ENCODE results near the gene TNFRSF4.

DNA sequence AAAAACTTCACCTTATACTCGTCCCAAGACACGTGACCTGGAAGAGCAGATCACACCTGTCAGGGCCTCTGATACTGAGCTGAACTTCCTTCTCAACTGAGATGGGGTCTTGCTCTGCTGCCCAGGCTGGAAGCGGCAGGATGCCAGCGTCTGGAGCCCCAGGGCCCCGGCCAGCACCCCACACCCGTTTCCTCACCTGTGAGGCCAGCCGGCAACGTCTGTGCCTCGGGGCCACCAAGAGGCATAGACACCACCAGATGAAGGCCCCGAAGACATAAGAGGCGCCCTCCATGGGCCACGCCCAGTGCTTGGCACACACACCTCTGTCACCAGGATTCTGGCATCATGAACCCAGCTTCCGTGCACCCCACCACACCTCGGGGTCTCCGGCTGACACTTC, 9.4 kb upstream of the TNFRSF4 start:
- TF ChIP-seq, protein P1, sequence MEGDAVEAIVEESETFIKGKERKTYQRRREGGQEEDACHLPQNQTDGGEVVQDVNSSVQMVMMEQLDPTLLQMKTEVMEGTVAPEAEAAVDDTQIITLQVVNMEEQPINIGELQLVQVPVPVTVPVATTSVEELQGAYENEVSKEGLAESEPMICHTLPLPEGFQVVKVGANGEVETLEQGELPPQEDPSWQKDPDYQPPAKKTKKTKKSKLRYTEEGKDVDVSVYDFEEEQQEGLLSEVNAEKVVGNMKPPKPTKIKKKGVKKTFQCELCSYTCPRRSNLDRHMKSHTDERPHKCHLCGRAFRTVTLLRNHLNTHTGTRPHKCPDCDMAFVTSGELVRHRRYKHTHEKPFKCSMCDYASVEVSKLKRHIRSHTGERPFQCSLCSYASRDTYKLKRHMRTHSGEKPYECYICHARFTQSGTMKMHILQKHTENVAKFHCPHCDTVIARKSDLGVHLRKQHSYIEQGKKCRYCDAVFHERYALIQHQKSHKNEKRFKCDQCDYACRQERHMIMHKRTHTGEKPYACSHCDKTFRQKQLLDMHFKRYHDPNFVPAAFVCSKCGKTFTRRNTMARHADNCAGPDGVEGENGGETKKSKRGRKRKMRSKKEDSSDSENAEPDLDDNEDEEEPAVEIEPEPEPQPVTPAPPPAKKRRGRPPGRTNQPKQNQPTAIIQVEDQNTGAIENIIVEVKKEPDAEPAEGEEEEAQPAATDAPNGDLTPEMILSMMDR (IDR thresholded peaks at IDR 0.05), result no peak
- TF ChIP-seq POLR2A (IDR thresholded peaks at IDR 0.05) (no peak), EP300 (IDR thresholded peaks at IDR 0.05) (no peak)

Data from tibial nerve (tissue), 4 donors.